Panc1 (cell line): ENCODE data around the gene CLEC2B. TPM values are rescaled to one million over a fixed set of nuclear protein-coding genes. Genes with fewer than 3 reads are reported as not detected.

Source experiments
- ATAC-seq: fragments of 200-7000 bp; cut with Tn5 transposase; 2 replicates; pipeline ENCODE4 v1.9.1; 2020; ENCODE audit warnings: mild to moderate bottlenecking, moderate library complexity
- BruUV-seq: library from RNA; stranded (reverse); fragments of 400-500 nt; replicated peaks from 2 replicates; lab custom pipeline; 2021; lab: Mats Ljungman, UMichigan
- CTCF ChIA-PET: fragments of 300-600 bp; sonication (Branson Sonifier 250); formaldehyde crosslinking; loops from one replicate; lab custom pipeline; 2022; ENCODE audit warnings: antibody characterized with exemption; lab: Charles Lee
- POLR2A ChIA-PET: fragments of 300-600 bp; sonication (Branson Sonifier 250); formaldehyde crosslinking; loops from one replicate; lab custom pipeline; 2022; ENCODE audit warnings: antibody characterized with exemption; lab: Charles Lee
- DNase-seq: peaks from one replicate; pipeline ENCODE4 v3.0.0-alpha.2; 2010; ENCODE audit warnings: low read depth, low spot score
- H3K27ac ChIP-seq: 2 replicates; pipeline ENCODE4 v1.5.1; 2011; ENCODE audit warnings: mild to moderate bottlenecking, low read length, inconsistent platforms
- H3K27me3 ChIP-seq: fragments of 200-500 bp; sonication (Bioruptor generic); 2 replicates; pipeline ENCODE4 v1.6.0; 2014; ENCODE audit warnings: low read length, inconsistent platforms; ENCODE audit not compliant: control insufficient read depth, insufficient read depth
- H3K36me3 ChIP-seq: fragments of 200-500 bp; sonication (Bioruptor generic); 2 replicates; pipeline ENCODE4 v1.5.1; 2014; ENCODE audit warnings: inconsistent platforms, mild to moderate bottlenecking, low read length, moderate library complexity; ENCODE audit not compliant: control insufficient read depth, insufficient read depth
- H3K4me1 ChIP-seq: 2 replicates; pipeline ENCODE4 v1.5.1; 2011; ENCODE audit warnings: inconsistent platforms, mild to moderate bottlenecking, low read length, moderate library complexity; ENCODE audit not compliant: control insufficient read depth, insufficient read depth
- H3K4me3 ChIP-seq, 2 experiments: 2 replicates each; pipeline ENCODE4 v1.5.1; 2011 to 2012; ENCODE audit warnings: low read depth in 2 of 2, low read length in 2 of 2, mild to moderate bottlenecking in 2 of 2, inconsistent platforms in 1 of 2, moderate library complexity in 1 of 2
- H3K9me3 ChIP-seq: fragments of 200-500 bp; sonication (Bioruptor generic); 2 replicates; pipeline ENCODE4 v1.5.1; 2014; ENCODE audit warnings: low read depth, mild to moderate bottlenecking, inconsistent platforms, low read length, moderate library complexity; ENCODE audit not compliant: control insufficient read depth, insufficient read depth
- POLR2AphosphoS5 ChIP-seq: IDR thresholded peaks from 2 replicates; pipeline ENCODE4 v1.6.1; 2012; ENCODE audit warnings: mild to moderate bottlenecking, low read depth, low read length, moderate library complexity
- SIN3A ChIP-seq: IDR thresholded peaks from 2 replicates; pipeline ENCODE4 v1.6.1; 2012; ENCODE audit warnings: low read depth, mild to moderate bottlenecking, low read length, moderate library complexity, borderline replicate concordance; ENCODE audit not compliant: insufficient read depth
- TCF7L2 ChIP-seq: IDR thresholded peaks from 2 replicates; pipeline ENCODE4 v1.6.1; 2011; ENCODE audit warnings: mild to moderate bottlenecking, low read depth, low read length, inconsistent platforms
- in situ Hi-C: cut with HindIII; loops from 2 replicates; pipeline ENCODE4 v1.10.0; 2016; ENCODE audit warnings: low sequenced_read_pairs, low pct_unique_long_range_greater_than_20kb
- intact Hi-C: fragments of 100-400 bp; cut with micrococcal nuclease; formaldehyde crosslinking; loops from one replicate; pipeline ENCODE4 v1.10.0; 2022; ENCODE audit not compliant: unreplicated experiment
- total RNA-seq: library from RNA; stranded (reverse); gene quantifications from one replicate; pipeline ENCODE4 v1.2.1, GENCODE V29; 2021; ENCODE audit not compliant: unreplicated experiment
- TF ChIP-seq, protein P1 (sequence below), 2 experiments: IDR thresholded peaks; 2 replicates each; pipeline ENCODE4 v1.6.1; 2011 to 2012; ENCODE audit warnings: low read depth in 2 of 2, control low read depth in 1 of 2, low read length in 1 of 2, mild to moderate bottlenecking in 1 of 2, moderate library complexity in 1 of 2; ENCODE audit not compliant: insufficient read depth in 1 of 2
- TF ChIP-seq, protein P2 (sequence below): fragments of 450-650 bp; IDR thresholded peaks from 2 replicates; pipeline ENCODE4 v1.5.1; 2017; ENCODE audit warnings: mild to moderate bottlenecking

CLEC2B gene
- total RNA-seq, 1 experiment from 2014 or later: 2.4 TPM

DNA sequence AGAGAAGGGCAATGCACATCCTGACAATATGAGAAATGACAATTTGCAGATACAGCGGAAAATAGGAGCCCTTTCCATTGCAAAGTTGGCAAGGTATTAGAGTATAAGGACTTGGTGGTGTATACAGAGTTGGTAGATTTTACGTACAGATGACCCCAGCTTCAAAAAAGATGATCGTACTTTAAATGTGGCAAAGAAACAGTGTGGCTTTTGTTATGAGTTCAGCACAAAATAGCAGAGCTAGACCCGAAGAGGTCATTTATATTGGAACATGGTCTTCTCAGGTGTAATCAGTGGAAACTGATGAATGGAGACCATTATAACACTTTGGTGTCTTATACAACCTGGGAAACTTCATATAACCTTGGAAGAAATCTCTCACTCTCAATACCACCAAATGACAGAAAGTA, 2.3 kb downstream of the CLEC2B start:
- ATAC-seq: peak; percentile 54; the same call in 1 of the 2 replicates
- H3K27ac ChIP-seq: peak overlapping the region; percentile 59
- no peaks in the 10 kb centered on the region for H3K36me3 ChIP-seq
- intact Hi-C loops (no loop called here), in situ Hi-C loops (no loop called here)
- ChIA-PET CTCF (no interaction called here), POLR2A (no interaction called here)
- no peaks in the 10 kb centered on the region for H3K9me3 ChIP-seq
- H3K4me3 ChIP-seq: peak overlapping the region; percentile 20 to 50
- TF ChIP-seq POLR2AphosphoS5 (no peak), TCF7L2 (no peak), SIN3A (no peak)
- TF ChIP-seq, protein P1, sequence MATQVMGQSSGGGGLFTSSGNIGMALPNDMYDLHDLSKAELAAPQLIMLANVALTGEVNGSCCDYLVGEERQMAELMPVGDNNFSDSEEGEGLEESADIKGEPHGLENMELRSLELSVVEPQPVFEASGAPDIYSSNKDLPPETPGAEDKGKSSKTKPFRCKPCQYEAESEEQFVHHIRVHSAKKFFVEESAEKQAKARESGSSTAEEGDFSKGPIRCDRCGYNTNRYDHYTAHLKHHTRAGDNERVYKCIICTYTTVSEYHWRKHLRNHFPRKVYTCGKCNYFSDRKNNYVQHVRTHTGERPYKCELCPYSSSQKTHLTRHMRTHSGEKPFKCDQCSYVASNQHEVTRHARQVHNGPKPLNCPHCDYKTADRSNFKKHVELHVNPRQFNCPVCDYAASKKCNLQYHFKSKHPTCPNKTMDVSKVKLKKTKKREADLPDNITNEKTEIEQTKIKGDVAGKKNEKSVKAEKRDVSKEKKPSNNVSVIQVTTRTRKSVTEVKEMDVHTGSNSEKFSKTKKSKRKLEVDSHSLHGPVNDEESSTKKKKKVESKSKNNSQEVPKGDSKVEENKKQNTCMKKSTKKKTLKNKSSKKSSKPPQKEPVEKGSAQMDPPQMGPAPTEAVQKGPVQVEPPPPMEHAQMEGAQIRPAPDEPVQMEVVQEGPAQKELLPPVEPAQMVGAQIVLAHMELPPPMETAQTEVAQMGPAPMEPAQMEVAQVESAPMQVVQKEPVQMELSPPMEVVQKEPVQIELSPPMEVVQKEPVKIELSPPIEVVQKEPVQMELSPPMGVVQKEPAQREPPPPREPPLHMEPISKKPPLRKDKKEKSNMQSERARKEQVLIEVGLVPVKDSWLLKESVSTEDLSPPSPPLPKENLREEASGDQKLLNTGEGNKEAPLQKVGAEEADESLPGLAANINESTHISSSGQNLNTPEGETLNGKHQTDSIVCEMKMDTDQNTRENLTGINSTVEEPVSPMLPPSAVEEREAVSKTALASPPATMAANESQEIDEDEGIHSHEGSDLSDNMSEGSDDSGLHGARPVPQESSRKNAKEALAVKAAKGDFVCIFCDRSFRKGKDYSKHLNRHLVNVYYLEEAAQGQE (IDR thresholded peaks at IDR 0.05; ENCODE audit: insufficient read depth in 1 of 2, low read depth in 2 of 2, low read length in 1 of 2): no peak
- TF ChIP-seq, protein P2, sequence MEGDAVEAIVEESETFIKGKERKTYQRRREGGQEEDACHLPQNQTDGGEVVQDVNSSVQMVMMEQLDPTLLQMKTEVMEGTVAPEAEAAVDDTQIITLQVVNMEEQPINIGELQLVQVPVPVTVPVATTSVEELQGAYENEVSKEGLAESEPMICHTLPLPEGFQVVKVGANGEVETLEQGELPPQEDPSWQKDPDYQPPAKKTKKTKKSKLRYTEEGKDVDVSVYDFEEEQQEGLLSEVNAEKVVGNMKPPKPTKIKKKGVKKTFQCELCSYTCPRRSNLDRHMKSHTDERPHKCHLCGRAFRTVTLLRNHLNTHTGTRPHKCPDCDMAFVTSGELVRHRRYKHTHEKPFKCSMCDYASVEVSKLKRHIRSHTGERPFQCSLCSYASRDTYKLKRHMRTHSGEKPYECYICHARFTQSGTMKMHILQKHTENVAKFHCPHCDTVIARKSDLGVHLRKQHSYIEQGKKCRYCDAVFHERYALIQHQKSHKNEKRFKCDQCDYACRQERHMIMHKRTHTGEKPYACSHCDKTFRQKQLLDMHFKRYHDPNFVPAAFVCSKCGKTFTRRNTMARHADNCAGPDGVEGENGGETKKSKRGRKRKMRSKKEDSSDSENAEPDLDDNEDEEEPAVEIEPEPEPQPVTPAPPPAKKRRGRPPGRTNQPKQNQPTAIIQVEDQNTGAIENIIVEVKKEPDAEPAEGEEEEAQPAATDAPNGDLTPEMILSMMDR: no peak
- H3K4me1 ChIP-seq: no peaks in the 10 kb centered on the region; the same call in 1 of the 2 replicates
- no TSS peak for BruUV-seq
- no peaks in the 10 kb centered on the region for H3K27me3 ChIP-seq
- DNase-seq: no peak

DNA sequence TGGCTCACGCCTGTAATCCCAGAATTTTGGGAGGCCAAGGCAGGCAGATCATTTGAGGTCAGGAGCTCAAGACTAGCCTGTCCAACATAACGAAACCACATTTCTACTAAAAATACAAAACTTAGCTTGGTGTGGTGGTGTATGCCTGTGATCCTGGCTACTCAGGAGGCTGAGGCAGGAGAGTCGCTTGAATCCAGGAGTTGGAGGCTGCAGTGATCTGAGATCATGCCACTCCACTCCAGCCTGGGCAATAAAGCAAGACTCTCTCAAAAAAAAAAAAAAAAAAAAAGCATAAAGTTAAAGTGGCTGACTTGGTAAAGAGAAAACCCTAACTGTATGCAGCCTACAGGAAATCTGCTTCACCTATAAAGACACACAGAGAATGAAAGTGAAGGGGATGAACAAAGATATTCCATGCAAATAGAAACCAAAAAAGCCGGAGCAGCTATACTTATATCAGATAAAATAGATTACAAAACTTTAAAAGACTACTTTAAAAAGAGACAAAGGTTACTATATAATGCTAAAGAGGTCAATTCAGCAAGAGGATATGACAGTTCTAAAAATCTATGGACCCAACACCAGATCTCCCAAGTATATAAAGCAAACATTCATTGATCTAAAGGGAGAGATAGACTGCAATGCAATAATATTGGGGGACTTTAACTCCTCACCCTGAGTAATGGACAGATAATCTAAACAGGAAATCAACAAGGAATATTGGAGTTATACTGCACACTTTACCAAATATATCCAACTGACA, 4.1 kb downstream of the CLEC2B start:
- no peaks in the 10 kb centered on the region; the same call in 1 of the 2 replicates for H3K4me1 ChIP-seq
- H3K27me3 ChIP-seq: no peaks in the 10 kb centered on the region
- H3K27ac ChIP-seq: no peak overlapping the region
- H3K36me3 ChIP-seq: no peaks in the 10 kb centered on the region
- intact Hi-C loops: no loop called here
- ChIA-PET POLR2A (no interaction called here), CTCF (no interaction called here)
- BruUV-seq: no TSS peak
- peak overlapping the region in 1 of 2 experiments; percentile 2; a peak in 2 of 4 replicates for H3K4me3 ChIP-seq
- TF ChIP-seq, protein P1 (IDR thresholded peaks at IDR 0.05; ENCODE audit: insufficient read depth in 1 of 2, low read depth in 2 of 2, low read length in 1 of 2): no peak
- TF ChIP-seq, protein P2: no peak
- TF ChIP-seq TCF7L2 (no peak), SIN3A (no peak), POLR2AphosphoS5 (no peak)
- DNase-seq (no peak), ATAC-seq (no peak)
- in situ Hi-C loops: no loop called here
- H3K9me3 ChIP-seq: no peaks in the 10 kb centered on the region
